DND-41 (cell line): Measurements from ENCODE around the gene STXBP4.

Experiments used
- CTCF ChIP-seq: IDR thresholded peaks from 2 replicates; pipeline ENCODE4 v1.5.1; 2012; ENCODE audit warnings: borderline replicate concordance, low read length, moderate library complexity, mild to moderate bottlenecking; ENCODE audit not compliant: poor library complexity, severe bottlenecking; ENCODE audit errors: extremely low read depth
- EZH2 ChIP-seq: IDR thresholded peaks from 3 replicates; pipeline ENCODE4 v1.6.1; 2012; ENCODE audit warnings: borderline replicate concordance, low read depth, mild to moderate bottlenecking, moderate library complexity, low read length, inconsistent platforms; ENCODE audit not compliant: severe bottlenecking

- TF ChIP-seq EZH2 (no peak), CTCF (no peak)
Observed at GRCh38 chr17:55140809-55141208, 172.2 kb downstream of the STXBP4 start.
